Superior temporal gyrus (tissue), 1 donor: ENCODE measurements around the gene STKLD1.
"Not testable (repeated sequence)": the region's sequence is repeated elsewhere in the genome, so short reads cannot be mapped to it uniquely, and the experiment has no call there.

Source experiments
- DNase-seq: peaks from one replicate; pipeline ENCODE4 v3.0.0-alpha.2; 2016; ENCODE audit errors: extremely low spot score

Gene STKLD1

DNA sequence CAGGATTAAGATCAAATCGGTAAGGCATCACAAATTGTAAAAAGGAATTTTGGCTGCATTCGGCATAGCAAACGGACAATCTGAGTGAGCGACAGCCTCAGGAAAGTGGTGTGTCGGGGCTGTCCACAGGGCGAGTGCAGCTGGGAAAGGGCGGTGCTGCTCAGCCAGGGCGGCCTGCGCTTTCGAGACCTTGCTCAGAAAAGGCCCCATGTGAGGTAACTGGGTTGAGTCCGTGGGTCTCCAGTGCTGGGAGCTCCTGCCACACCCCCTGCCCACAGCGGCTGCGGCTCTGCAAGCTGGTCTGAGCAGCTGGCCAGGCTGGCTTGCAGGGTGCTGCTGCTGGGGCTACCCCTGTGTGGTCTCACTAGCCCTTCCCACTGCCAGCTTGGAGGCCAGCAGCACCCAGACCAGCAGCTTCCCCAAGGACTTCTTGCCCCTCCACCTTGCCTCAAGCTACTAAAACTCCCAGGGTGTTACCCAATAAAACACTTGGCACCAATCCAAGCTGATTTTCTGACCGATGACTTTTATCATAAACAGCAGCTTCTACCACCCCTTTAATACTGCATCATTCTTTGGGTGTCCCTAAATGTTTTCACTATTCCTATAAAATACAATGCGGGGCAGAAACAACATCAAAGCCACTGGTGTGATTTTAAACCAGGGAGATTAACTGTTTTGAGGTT, 13.7 kb upstream of the STKLD1 start:
- DNase-seq = no peak

- DNase-seq = no peak
Observed at GRCh38 chr9:133366435-133366834, 9.7 kb upstream of the STKLD1 start.

DNA sequence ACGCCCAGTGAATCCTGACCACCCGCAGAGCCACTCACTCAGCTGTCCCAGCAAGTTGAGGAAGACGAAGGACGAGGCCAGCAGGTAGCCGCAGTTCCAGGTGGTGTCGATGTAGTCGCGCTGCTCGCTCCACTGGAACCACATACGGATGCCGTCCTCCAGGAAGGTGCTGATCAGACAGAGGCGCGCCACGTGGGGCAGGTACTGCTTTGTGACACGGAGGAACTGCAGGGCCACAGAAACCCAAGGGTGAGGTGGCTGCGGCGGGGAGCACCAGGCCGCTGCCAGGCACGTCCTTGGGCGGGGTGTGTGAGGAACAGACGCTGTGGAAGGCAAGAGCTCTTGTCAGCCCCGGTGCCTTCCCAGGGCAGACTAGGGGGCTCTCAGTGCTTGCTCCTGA, 8.9 kb upstream of the STKLD1 start:
- no peak for DNase-seq

DNA sequence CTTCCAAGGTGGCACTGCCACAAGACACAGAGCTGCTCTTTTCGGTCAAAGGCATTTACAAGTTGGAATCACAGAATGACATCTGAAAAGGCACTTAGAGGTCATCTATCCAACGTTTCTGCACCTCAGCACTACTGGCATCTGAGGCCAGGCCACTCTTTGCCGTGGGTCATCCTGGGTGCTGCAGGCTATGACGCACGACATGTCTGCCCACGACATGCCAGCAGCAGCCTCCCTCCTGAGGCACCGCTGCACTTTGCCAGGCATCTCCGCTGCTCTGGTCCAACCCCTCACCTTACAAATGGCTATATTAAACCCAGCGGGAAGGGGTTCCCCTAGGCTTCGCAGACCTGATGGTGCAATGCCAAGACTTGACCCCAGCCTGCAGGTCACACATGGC, 8.4 kb upstream of the STKLD1 start:
- no peak for DNase-seq

DNA sequence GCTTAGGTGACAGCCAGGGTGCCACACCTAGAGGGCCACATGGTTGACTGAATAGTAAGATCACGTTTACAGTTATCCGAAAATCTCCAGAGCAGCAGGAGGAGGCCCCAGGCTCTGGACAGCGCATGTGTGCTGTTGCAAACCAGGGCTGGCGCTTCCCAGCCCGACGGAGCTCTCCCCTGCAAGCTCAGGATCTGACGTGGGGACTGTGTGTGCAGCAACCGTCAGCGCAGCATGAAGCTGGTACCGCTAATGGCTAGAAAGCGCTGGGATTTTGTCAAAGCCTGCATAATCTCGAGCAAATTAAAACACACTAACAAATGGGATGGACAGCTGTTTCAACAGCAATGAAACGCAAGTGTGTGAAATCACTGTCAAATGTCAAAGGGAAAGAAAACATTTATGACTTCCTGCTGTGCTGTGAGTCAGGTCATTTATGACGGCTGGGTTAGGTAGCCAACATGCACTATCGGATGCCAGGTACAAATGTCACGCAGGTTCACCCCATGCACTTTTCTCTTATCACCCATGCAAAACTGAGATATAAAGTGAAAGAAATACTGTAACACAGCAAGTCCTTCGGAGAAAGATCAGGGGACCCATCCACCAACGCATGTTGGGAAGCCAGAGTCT, 7.8 kb upstream of the STKLD1 start:
- DNase-seq = peak; percentile 12

- DNase-seq = no peak
Observed at GRCh38 chr9:133369422-133369821, 6.7 kb upstream of the STKLD1 start.

- DNase-seq = no peak
Observed at GRCh38 chr9:133369933-133370332, 6.2 kb upstream of the STKLD1 start.

- no peak for DNase-seq
Observed at GRCh38 chr9:133370685-133371084, 5.5 kb upstream of the STKLD1 start.

DNA sequence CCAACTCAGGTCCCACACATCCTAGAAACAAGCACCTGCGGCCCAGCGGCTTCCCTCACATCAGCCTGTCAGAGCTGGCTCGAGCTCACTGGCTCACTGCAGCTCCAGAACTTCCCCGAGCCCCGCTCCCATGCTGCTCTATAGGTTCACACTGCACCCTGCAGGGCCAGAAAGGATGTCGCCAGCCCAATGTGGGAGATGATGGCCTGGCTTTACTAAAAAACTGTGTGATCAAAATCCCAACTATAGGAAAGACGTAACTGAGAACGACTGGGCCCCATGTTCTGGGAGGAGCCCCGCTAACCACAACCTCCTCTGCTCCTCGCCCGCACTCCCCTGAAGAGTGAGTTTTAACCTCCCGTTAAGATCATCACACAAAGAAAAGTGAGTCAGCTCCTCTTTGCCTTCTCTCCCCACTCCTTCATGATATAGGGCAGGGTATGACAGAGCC, 4.9 kb upstream of the STKLD1 start:
- DNase-seq = no peak

DNA sequence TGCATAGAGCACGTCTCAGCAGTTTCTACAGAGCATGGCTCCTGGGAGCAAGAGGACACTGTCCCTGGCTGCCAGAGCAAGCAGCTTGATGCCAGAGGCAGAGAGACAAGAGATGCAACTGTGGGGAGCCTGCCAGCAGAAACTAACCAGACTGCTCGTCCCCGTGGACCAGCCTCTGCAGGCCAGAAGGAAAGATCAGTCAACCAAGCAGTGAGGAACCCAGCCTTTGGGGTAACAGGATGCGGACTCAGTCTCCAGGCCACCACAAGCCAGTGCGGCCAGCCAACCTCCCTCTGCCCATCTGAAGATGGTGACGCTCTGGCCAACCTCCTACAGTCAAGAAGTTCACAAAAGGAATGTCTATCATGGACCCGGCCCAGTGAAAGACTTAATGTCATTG, 4.0 kb upstream of the STKLD1 start:
- DNase-seq = no peak

DNA sequence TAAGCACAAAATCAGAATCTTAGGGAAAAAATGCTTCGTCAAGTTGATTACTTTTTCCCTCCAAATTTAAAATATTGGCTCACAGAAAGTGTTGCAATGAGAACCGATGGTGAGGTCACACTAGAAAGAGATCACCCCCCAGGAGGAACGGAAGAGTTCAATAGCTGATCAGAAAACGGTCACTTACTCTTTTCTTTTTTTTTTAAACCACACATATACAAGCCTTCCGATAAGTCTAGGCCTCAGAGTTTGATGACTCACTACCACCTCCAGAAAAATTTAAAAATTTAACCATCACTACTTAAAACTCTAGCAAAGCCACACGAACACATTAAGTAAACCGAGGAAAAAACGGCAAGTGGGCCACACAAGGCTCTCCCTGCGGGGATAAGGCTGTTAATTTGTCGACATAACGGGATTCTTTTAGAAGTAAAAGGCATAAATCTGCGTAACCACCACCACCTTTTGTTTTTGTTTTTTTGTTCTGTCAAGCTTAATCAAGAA, 1.5 kb upstream of the STKLD1 start:
- no peak for DNase-seq

- DNase-seq = no peak
Observed at GRCh38 chr9:133375116-133375723, 946 bp upstream of the STKLD1 start.

GRCh38 chr9:133377280-133377679, 1.1 kb downstream of the STKLD1 start:
- not testable (repeated sequence) for DNase-seq

GRCh38 chr9:133377721-133378216, 1.6 kb downstream of the STKLD1 start:
- no peak for DNase-seq

- DNase-seq = no peak
Observed at GRCh38 chr9:133378408-133378962, 2.3 kb downstream of the STKLD1 start.

DNA sequence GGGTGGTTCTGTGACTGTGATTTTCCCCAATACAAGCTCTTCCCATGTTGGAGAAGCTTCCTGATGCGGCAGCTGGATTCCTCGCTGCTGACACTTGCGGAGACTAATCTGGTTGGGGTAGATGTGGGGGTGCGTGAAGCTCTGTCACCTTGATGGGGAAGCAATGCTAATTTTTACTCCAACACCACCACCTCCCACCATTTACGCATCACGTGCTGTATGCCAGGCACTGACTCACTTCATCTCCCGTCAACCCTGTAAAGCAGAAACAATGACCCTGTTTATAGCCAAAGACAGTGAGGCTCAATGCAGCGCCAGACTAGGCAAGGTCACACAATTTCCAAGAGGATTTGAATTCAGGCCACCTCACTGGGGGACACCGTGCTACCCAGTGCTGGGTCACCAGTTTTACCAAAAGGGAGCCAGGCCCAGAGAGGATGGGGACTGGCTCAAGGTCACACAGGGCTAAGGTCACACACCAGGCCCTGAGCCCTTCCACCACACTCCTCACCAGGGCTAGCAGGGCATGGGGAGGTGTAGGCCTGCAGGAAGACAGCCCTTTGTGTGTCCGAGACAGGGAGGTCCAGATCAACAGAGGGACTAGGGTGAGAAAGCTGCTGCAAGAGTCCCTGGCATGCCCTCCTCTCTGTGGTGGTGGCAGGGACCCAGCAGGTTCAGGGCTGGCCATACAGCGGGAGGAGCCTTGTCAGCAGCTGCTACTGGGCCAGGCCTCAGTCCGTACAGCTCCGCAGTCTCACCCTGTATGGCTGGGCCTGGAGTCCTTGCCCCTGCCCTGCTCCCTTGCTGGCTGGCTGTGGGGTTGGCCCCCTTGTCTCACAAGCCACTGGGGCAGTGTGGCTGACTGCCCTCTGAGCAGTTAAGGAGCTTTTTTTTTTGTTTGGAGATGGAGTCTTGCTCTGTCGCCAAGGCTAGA, 3.3 kb downstream of the STKLD1 start:
- DNase-seq = peak; percentile 40

DNA sequence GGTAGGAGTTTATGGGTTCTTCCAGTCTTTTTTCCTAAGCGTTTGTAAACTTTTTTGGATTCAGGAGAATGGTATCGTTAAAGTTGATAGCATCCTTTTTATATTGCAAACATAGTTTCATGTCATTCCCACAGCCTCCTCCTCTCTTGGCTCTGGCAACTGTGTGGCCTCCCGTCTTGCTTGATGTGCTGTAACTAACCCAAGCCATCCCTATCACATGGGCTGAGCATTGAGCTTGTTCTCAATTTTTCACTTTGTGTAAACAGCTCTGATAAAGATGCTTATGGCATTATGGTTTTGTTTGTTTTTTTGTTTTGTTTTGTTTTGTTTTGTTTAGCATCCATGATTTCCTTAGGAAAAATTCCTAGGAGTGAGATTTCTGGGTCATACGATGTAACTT, 4.6 kb downstream of the STKLD1 start:
- peak; percentile 54 for DNase-seq

DNA sequence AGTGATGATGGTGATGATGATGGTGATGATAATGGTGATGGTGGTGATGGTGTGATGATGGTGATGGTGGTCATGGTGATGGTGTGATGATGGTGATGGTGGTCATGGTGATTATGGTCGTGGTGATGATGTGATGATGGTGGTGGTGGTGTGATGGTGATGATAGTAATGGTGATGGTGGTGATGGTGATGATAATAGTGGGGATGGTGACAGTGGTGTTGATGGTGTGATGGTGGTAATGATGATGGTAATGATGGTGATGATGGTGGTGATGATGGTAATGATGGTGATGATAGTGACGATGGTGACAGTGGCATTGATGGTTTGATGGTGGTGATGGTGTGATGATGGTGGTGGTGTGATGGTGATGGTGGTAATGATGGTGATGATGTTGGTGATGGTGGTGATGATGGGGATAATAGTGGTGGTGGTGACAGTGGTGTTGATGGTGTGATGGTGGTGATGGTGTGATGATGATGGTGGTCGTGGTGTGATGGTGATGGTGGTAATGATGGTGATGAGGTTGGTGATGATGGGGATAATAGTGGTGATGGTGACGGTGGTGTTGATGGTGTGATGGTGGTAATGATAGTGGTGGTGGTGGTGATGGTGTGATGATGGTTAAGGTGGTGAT, 6.5 kb downstream of the STKLD1 start:
- no peak for DNase-seq

- DNase-seq = no peak
Observed at GRCh38 chr9:133383438-133383837, 7.3 kb downstream of the STKLD1 start.

DNA sequence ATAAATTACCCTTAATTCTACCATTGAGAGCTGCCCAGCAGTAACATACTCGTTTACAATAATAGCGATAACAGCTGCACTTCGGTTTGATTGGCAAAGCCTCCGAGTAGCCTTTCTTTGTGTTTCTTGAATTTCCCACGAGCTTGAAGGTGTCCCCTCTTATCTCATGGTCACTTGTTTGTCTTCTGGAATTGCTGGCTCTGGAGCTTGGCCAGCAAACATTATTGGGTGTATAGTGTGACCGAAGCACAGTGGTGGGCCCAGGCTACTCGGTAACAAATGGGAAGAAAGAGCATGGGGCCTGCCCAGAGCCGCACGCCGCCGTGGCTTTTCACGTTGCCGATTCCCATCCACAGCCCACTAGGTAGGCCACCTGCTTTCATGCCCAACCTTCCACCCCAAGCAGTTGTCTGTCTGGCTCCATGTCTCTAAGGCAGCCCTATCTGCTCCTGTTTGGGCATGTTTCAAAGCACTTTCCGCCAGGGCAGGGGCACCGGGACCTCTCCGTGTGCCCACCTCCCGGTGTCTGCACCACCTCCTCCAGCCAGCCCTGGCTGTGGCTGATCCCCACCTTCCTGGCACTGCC, 8.7 kb downstream of the STKLD1 start:
- DNase-seq = no peak

GRCh38 chr9:133385452-133385851, 9.3 kb downstream of the STKLD1 start:
- peak; percentile 27 for DNase-seq
